D721Med (cell line): ENCODE measurements around the gene RGS5.

Experiments used
- DNase-seq: peaks from one replicate; pipeline ENCODE4 v3.0.0; 2011; ENCODE audit warnings: low spot score; ENCODE audit not compliant: insufficient read length
- FAIRE-seq: peaks from 2 replicates; lab custom pipeline; 2011; peaks lifted over from hg19 to GRCh38; lab: Jason Lieb, UNC
- TF ChIP-seq, protein P1 (sequence below): IDR thresholded peaks from 2 replicates; pipeline ENCODE4 v1.5.1; 2012; ENCODE audit warnings: mild to moderate bottlenecking, control low read depth; ENCODE audit not compliant: insufficient read depth; ENCODE audit errors: missing control alignments

RGS5 gene

DNA sequence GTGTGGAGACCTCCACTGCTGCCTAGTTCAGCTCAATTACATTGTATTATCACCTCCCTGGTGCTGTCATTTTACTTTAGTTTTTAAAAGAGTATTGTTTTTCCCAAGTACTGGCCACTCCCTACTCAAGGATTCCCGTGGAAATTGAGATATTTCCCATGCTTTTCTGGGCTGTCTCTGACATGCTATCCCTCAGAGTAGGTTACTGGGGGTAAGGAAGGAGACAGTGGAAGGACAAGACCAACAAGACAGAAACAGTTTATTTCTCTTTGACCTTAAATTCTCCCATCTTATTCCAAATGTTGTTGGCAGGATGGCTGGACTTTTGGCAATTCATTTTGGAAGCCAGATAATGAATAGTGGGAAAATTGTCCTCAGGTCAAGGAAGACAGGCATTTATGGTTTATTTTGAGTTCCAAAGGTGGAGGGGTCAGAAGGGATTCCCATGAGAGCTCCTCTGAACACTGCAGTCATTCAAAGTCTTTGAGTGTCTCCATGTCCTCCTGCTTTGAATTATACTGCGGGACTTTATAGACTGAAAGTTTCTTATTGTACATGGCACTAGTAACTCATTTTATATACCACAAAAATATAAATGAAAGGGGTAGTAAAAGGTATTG lies 20.3 kb downstream of the RGS5 start:
- DNase-seq (no peak), FAIRE-seq (no peak)
- TF ChIP-seq, protein P1, sequence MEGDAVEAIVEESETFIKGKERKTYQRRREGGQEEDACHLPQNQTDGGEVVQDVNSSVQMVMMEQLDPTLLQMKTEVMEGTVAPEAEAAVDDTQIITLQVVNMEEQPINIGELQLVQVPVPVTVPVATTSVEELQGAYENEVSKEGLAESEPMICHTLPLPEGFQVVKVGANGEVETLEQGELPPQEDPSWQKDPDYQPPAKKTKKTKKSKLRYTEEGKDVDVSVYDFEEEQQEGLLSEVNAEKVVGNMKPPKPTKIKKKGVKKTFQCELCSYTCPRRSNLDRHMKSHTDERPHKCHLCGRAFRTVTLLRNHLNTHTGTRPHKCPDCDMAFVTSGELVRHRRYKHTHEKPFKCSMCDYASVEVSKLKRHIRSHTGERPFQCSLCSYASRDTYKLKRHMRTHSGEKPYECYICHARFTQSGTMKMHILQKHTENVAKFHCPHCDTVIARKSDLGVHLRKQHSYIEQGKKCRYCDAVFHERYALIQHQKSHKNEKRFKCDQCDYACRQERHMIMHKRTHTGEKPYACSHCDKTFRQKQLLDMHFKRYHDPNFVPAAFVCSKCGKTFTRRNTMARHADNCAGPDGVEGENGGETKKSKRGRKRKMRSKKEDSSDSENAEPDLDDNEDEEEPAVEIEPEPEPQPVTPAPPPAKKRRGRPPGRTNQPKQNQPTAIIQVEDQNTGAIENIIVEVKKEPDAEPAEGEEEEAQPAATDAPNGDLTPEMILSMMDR = no peak

DNA sequence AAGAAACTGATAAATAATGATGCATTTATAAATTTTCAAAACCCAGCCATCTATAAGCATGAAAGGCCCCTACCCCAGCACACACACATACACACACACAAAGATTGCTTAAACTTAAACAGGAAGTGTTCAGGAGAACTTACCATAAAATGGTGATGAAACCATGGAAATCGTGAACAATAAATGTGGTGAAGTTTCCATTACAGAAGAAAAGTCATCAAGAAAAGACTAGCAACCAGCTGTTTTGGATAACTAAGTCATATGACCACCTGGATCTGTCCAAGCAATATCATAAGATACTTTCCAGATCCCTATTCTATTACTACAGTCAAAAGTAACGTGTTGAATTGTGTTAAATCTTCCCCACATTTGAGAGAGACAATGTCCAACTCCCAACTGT lies 24.1 kb downstream of the RGS5 start:
- FAIRE-seq = no peak
- no peak for DNase-seq
- TF ChIP-seq, protein P1 = no peak

DNA sequence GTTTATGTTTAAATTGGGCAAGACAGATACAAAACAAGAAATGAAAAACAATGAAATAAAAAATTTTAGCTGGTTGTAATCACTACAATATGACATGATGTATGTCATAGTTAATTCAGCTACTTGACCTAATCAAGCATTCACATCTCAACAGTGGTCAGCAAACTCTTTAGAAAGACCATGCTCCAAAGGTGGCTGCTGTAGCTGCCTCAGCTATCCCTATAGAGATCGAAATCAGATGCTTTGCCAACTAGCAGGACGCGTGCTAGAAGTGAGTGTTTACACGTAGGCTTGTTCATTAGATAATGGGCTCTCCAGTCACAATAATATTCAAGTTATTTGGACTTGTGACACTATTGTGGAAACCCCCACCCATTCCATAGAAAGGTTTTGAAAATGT lies 25.9 kb downstream of the RGS5 start:
- TF ChIP-seq, protein P1 = no peak
- DNase-seq (no peak), FAIRE-seq (peak; percentile 11)

DNA sequence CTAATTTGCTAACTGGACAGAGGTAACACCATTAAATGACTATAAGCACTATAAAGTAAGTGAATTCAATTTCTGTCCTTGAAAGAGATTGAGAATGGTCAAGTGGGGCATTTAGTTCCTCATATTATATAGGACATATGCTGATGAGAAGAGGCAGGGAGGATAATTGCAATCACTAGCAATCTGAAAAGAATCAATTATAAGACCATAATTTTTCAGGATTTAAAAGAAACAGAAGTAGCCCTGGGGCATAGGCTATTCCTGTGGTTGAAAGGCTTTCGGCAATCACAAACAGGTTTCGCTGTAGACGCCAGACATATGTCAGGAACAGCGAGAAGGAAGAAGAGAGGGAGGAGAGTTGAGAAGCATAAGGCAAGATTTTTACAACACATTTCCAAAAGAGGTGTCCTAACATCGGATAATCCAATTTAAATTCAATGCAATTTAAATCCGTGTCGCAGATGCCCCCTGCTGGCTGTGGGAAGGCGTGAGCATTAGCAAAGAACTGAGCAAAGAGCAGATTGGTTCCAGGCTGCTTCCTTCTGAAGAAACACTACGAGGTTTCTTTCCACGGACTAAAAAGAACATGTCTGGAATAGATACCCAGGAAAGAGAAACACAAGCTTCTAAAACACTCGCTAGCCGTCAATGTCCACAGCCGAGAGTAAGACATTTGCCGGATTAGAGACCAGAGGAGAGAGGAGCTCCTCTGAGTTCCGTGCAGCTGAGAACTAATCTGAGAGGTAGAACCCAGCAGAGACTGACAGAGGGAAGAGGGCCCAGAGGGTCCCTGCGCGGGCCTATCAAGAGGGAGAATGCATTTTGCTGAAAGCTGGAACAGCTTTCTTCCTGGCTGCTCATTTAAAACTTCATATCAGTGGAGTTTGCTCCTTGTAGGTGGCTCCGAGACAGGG lies 27.9 kb downstream of the RGS5 start:
- FAIRE-seq (peak; percentile 93), DNase-seq (peak; percentile 21)
- TF ChIP-seq, protein P1 = peak; percentile 99

DNA sequence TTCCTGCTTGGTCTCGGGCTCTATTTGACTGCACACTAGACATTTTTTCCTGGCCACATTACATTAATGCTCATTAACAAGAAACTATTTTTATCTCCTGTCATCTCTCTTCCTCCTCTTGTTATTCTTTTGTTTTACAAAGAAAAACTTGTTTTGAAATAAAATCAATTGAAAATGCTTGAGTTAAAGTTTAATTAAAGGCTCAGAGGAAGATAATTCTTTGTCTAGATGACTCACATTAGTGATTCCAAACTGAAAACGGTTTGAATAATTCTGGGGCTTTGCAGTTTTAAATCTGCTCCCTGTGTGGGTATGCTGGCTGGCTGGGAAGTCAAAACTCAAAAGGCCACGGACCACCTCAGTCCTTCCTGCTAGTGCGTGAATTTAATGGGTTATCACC lies 29.6 kb downstream of the RGS5 start:
- FAIRE-seq = no peak
- TF ChIP-seq, protein P1 = no peak
- DNase-seq = no peak

DNA sequence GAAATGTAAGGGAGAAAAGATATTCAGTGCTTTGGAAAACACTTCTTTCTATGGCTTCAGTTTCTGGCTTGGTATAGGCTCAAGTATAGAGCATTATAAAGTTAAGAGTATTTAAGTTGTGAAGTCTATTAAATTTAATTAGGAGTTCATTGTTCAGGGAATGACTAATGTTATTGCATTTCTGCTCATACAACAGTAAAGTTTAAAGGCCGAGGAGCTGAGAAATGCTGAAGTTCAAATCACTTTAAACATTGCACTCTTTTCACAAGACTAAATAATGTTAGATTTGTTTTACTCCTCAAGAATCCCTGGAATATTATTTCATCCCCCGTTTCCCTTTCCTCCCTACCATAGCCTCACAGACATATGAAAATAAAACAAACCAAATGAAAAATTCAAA lies 30.1 kb downstream of the RGS5 start:
- no peak for DNase-seq
- TF ChIP-seq, protein P1 = no peak
- peak; percentile 55 for FAIRE-seq

GRCh38 chr1:163171826-163172225 lies 30.9 kb downstream of the RGS5 start:
- FAIRE-seq (no peak), DNase-seq (no peak)
- TF ChIP-seq, protein P1 = no peak
